Mucosa of descending colon (tissue), 3 donors: ENCODE results near the gene XPNPEP2. TPM values are rescaled to one million over a fixed set of nuclear protein-coding genes. Genes with fewer than 3 reads are reported as not detected.

ENCODE experiments used
- ATAC-seq: fragments of 200-7000 bp; cut with Tn5 transposase; one replicate; pipeline ENCODE4 v1.9.1; 2020; ENCODE audit warnings: mild to moderate bottlenecking, moderate library complexity
- DNase-seq, 3 donors: peaks; one replicate each; pipeline ENCODE4 v3.0.0-alpha.2; 2020
- H3K36me3 ChIP-seq: fragments of 200-600 bp; one replicate; pipeline ENCODE4 v1.8.0; 2021; ENCODE audit warnings: low read depth, mild to moderate bottlenecking
- H3K4me1 ChIP-seq: fragments of 200-600 bp; one replicate; pipeline ENCODE4 v1.8.0; 2021; ENCODE audit warnings: low read depth, mild to moderate bottlenecking
- H3K4me3 ChIP-seq: fragments of 200-600 bp; one replicate; pipeline ENCODE4 v1.8.0; 2021; ENCODE audit warnings: mild to moderate bottlenecking
- H3K9me3 ChIP-seq: fragments of 200-600 bp; one replicate; pipeline ENCODE4 v1.8.0; 2021; ENCODE audit warnings: mild to moderate bottlenecking
- intact Hi-C, 2 donors: fragments of 100-400 bp; cut with DNase I in 1 of 2; cut with micrococcal nuclease in 1 of 2; formaldehyde crosslinking; loops; one replicate each; pipeline versions ENCODE4 v1.11.0 to v1.11.1; 2022; cut with DNase I, micrococcal nuclease
- total RNA-seq, 3 donors: library from RNA; stranded (reverse); fragmentation: NEBNext Ultra II Directional in 2 of 3; extraction: Animal tissue kit (Norgen Biotek cat#: 25700) in 2 of 3; gene quantifications; one replicate each; pipeline versions ENCODE4 v1.2.1 to v1.2.4, GENCODE V29; 2021 to 2023
- TF ChIP-seq, protein P1 (sequence below): fragments of 200-600 bp; IDR thresholded peaks from one replicate; pipeline ENCODE4 v1.8.0; 2022; ENCODE audit warnings: antibody characterized with exemption, mild to moderate bottlenecking
- donor health status: DM: no; HTN: no; CAD: no; lungs with moderate emphysema.
- donor health status: DM: no; HTN: no; CAD: no.
- donor health status: DM: no; HTN: yes; CAD: no.

XPNPEP2 gene
- total RNA-seq, 3 donors from 2014 or later, result 4.9 to 14.5 (median 11.3) TPM

DNA sequence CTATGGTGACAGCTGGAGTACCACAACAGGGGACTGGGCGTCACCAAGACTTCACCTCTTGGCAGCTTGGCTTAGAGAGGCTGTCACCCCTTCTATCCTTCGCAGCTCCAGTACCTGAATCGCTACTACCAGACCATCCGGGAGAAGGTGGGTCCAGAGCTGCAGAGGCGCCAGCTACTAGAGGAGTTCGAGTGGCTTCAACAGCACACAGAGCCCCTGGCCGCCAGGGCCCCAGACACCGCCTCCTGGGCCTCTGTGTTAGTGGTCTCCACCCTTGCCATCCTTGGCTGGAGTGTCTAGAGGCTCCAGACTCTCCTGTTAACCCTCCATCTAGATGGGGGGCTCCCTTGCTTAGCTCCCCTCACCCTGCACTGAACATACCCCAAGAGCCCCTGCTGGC lies 29.4 kb downstream of the XPNPEP2 start:
- TF ChIP-seq, protein P1, sequence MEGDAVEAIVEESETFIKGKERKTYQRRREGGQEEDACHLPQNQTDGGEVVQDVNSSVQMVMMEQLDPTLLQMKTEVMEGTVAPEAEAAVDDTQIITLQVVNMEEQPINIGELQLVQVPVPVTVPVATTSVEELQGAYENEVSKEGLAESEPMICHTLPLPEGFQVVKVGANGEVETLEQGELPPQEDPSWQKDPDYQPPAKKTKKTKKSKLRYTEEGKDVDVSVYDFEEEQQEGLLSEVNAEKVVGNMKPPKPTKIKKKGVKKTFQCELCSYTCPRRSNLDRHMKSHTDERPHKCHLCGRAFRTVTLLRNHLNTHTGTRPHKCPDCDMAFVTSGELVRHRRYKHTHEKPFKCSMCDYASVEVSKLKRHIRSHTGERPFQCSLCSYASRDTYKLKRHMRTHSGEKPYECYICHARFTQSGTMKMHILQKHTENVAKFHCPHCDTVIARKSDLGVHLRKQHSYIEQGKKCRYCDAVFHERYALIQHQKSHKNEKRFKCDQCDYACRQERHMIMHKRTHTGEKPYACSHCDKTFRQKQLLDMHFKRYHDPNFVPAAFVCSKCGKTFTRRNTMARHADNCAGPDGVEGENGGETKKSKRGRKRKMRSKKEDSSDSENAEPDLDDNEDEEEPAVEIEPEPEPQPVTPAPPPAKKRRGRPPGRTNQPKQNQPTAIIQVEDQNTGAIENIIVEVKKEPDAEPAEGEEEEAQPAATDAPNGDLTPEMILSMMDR, result no peak
- DNase-seq, result no peak
- Histone ChIP-seq H3K36me3 (no peaks in the 10 kb centered on the region), H3K4me3 (no peak overlapping the region), H3K9me3 (no peaks in the 10 kb centered on the region), H3K4me1 (no peaks in the 10 kb centered on the region)
- intact Hi-C loops, result no loop called here
- no peak for ATAC-seq

DNA sequence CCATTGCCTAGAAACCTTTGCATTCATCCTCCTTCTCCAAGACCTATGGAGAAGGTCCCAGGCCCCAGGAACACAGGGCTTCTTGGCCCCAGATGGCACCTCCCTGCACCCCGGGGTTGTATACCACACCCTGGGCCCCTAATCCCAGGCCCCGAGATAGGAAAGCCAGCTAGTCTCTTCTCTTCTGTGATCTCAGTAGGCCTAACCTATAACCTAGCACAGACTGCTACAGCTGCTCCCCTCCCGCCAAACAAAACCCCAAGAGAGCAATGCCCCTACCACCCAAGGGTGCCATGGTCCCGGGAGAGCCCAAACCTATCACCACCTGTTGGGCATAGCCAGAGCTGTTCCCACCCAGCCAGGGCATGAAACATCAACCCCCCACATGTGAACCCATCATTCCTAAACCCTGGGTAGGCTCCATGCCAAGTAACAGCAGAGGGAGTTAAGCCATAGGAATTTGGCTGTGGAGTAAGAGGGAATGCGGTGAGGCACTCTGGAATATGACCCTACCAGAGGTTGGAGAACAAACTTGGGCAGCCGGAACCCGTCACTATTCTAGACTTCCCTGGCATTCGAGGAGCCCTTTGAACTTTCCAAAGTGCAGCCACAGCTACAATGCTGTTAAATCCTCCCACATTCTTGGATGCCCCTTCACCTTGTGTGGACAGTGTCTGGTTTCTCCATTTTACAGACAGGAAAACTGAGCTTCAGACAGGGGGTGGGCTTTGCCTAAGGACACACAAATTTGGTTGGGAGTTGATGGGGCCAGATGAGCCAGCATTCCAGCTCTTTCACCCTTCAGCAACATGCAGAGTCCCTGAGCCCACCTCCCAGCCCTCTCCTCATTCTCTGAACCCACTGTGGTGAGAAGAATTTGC lies 30.0 kb downstream of the XPNPEP2 start:
- Histone ChIP-seq H3K4me1 (no peaks in the 10 kb centered on the region), H3K4me3 (no peak overlapping the region), H3K36me3 (no peaks in the 10 kb centered on the region), H3K9me3 (no peaks in the 10 kb centered on the region)
- ATAC-seq (no peak), DNase-seq (no peak)
- intact Hi-C loops, result no loop called here
- TF ChIP-seq, protein P1, result no peak

DNA sequence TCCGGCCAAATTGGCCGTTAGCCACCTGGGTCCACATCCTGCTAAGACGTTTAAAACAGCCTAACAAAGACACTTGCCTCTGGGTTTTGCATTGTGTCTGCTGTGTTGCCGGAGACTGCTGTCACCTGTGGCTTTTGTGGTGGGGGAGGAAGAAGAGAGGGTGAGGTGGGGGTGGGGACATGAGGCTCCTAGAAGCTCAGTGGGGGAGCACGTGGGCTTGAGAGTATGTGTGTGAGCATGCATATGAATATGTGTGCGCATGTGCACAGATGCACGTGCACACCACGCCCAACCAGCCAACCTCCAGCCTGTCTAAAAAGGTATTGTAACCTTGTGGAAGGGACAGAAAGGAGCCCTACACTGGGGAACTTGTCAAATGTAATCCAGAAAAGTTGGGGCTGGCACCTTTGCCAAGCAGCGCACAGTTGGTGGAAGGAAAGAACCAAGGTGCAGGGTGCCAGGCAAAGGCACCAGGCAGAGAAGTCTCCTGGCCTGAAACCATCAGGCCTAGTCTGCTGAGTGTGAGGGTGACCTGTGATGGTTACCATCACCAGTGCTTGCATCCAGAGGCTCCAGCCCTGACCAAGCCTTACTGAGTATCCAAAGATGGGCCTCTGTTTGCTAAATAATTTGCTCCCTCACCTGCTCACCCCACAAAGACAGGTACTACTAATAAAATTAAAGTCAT lies 30.8 kb downstream of the XPNPEP2 start:
- intact Hi-C loops, result no loop called here
- DNase-seq, result peak in 2 of 3 donors; percentile 45 to 75
- peak; percentile 67 for ATAC-seq
- Histone ChIP-seq H3K9me3 (no peaks in the 10 kb centered on the region), H3K4me3 (no peak overlapping the region), H3K4me1 (no peaks in the 10 kb centered on the region), H3K36me3 (no peaks in the 10 kb centered on the region)
- TF ChIP-seq, protein P1, result no peak

DNA sequence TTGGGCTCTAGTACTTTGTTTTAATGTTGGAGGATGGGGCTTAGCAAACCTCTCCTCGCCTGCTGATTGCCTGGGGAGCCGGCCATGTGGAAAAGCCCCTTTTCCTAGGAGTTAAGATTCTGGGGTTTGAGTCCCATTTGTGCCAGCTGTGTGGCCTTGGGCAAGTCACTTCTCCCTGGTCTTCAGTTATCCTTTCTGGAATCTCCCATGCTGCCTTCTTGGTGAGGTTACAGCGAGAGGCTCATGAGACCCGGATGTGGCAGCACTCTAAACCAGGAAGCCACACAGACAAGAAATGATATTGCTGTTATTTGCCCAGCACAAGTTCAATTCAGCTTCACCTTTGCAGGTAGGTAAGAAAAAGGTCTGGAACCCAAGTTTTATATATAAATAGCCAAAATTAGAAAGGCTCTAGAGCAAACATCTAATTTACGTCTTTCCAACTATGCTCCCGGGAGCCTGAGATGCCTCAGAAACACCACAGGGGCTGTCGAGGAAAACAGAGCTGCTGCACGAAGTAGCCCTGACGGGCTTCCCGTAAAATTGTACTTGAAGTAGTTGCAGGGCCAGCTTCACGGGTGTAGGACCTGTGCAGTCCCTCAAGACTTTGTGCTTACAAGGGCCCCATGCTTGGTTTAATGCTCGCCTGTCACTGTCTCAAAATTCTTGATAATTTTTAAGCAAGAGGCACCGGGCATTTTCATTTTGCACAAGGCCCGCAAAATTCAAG lies 32.7 kb downstream of the XPNPEP2 start:
- TF ChIP-seq, protein P1, result no peak
- Histone ChIP-seq H3K36me3 (no peaks in the 10 kb centered on the region), H3K4me3 (no peak overlapping the region), H3K9me3 (no peaks in the 10 kb centered on the region), H3K4me1 (no peaks in the 10 kb centered on the region)
- DNase-seq (no peak), ATAC-seq (no peak)
- intact Hi-C loops, result no loop called here

DNA sequence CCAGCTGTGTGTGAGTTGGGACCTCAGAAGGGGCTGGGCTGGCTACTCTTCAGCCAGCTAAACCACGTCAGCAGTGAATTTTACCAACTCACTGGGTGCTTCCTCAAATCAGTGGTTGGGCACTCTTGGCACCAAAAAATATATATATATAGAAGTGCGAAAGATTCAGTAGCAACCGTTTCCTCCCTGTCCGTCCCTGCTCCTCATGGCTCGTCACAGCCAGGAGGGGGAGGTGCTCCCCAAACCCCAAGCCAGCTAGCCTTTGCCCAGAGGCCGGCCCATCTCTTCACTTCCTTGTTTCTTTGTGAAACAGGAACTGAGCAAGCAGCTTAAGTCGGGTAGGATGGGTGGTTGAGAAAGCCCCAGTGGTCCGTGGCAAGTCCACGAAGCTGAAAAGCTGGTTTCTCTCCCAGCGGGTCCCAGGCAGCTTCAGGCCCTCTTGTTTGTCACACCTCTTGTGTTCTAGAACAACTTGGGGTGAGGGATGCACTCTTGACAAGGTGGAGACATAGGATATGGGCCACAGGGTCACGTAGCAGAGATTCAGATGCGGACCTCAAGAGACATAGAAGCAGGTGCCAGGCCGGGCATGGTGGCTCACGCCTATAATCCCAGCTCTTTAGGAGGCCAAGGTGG lies 34.1 kb downstream of the XPNPEP2 start:
- H3K9me3 ChIP-seq, result no peaks in the 10 kb centered on the region
- H3K4me3 ChIP-seq, result no peak overlapping the region
- ATAC-seq (peak; percentile 77), DNase-seq (peak; percentile 76 to 91 (median 79))
- intact Hi-C loops, result no loop called here
- no peaks in the 10 kb centered on the region for H3K36me3 ChIP-seq
- H3K4me1 ChIP-seq, result no peaks in the 10 kb centered on the region
- TF ChIP-seq, protein P1, result no peak
